ENCODE results near the gene ATP9B. TPM values are rescaled to one million over a fixed set of nuclear protein-coding genes. Genes with fewer than 3 reads are reported as not detected.
"Not testable (repeated sequence)": the region's sequence is repeated elsewhere in the genome, so short reads cannot be mapped to it uniquely, and the experiment has no call there.

ATP9B gene
- total RNA-seq, 6 experiments from 2014 or later = 13.6 to 25.7 (median 14.5) TPM

DNA sequence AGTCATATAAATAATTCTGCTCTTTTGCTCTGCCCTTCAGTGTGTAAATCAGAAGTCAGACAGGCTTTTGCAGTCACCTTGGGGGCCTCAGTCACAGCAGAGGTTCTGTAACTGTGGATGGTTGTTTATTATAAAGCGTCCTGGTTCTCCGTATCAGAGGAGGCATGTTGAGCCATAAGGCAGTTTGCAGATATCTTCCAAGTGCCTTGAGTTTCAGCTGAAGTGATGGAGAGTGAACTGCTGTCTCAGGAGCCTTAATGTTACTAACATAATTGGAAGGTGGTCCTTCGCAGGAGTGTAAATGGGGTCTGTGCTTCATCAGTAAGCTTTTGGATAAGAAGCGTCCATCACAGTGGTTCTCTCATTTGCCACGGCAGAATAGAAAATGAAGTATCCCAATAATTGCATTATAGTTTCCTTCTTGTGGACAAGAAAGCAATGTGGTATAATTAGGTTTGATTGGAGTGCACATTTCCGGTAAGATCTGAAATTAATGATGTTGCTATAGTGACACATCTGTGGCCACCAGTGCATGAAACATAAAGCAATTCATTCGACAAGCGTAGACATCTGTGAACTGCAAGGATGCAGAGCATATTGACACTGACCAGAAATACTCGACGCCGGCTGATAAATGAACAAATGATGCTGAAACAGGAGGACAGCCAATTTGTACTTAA, 214.1 kb downstream of the ATP9B start:
- no peak for DNase-seq
- ATAC-seq = no peak
- TF ChIP-seq POLR2A (IDR thresholded peaks at IDR 0.05) = no peak
- TF ChIP-seq, protein P1, sequence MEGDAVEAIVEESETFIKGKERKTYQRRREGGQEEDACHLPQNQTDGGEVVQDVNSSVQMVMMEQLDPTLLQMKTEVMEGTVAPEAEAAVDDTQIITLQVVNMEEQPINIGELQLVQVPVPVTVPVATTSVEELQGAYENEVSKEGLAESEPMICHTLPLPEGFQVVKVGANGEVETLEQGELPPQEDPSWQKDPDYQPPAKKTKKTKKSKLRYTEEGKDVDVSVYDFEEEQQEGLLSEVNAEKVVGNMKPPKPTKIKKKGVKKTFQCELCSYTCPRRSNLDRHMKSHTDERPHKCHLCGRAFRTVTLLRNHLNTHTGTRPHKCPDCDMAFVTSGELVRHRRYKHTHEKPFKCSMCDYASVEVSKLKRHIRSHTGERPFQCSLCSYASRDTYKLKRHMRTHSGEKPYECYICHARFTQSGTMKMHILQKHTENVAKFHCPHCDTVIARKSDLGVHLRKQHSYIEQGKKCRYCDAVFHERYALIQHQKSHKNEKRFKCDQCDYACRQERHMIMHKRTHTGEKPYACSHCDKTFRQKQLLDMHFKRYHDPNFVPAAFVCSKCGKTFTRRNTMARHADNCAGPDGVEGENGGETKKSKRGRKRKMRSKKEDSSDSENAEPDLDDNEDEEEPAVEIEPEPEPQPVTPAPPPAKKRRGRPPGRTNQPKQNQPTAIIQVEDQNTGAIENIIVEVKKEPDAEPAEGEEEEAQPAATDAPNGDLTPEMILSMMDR (IDR thresholded peaks at IDR 0.05) = no peak
- no peak overlapping the region for H3K27ac ChIP-seq
- H3K4me1 ChIP-seq = no peaks in the 10 kb centered on the region
- H3K4me3 ChIP-seq = no peak overlapping the region
- H3K27me3 ChIP-seq = no peaks in the 10 kb centered on the region
- H3K36me3 ChIP-seq = no peaks in the 10 kb centered on the region
- no peaks in the 10 kb centered on the region for H3K9me3 ChIP-seq
- 88% methylated on average over 10 of the region's 11 CpGs for WGBS (ENCODE audit: insufficient coverage, low coverage, low lambda C conversion rate, missing lambda C conversion rate)
- intact Hi-C loops (cut with DNase I) = no loop called here

DNA sequence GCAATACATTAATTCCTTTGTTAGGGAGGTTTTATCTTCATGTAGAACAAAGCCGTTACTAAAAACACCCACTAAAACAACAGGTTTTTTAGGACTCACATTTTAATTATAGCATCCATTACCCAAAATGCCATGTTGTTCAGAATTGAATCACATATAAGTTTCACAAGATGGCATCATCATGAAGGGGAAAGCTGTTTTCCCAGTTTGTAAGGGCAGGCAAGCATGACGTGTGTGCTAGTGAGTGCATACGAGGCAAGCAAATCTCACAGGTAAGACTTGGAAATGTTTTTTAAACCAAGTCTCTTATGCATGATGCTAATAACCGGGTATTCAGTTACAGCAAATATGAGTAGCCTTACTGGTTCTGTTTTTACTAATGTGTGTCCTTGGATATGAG, 214.7 kb downstream of the ATP9B start:
- Histone ChIP-seq H3K36me3 (no peaks in the 10 kb centered on the region), H3K9me3 (no peaks in the 10 kb centered on the region), H3K4me3 (no peak overlapping the region), H3K4me1 (no peaks in the 10 kb centered on the region), H3K27ac (no peak overlapping the region), H3K27me3 (no peaks in the 10 kb centered on the region)
- ATAC-seq (no peak), DNase-seq (no peak)
- intact Hi-C loops (cut with DNase I) = no loop called here
- 96% methylated on average over 4 of the region's 4 CpGs for WGBS (ENCODE audit: insufficient coverage, low coverage, low lambda C conversion rate, missing lambda C conversion rate)
- TF ChIP-seq POLR2A (IDR thresholded peaks at IDR 0.05) = no peak
- TF ChIP-seq, protein P1 (IDR thresholded peaks at IDR 0.05) = no peak

DNA sequence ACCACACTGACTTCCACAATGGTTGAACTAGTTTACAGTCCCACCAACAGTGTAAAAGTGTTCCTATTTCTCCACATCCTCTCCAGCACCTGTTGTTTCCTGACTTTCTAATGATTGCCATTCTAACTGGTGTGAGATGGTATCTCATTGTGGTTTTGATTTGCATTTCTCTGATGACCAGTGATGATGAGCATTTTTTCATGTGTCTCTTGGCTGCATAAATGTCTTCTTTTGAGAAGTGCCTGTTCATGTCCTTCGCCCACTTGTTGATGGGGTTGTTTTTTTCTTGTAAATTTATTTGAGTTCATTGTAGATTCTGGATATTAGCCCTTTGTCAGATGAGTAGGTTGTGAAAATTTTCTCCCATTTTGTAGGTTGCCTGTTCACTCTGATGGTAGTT, 216.0 kb downstream of the ATP9B start:
- ATAC-seq; H3K27ac ChIP-seq; H3K9me3 ChIP-seq; H3K27me3 ChIP-seq; DNase-seq; H3K4me1 ChIP-seq; intact Hi-C loops (cut with DNase I); H3K36me3 ChIP-seq; H3K4me3 ChIP-seq: not testable (repeated sequence)
- 86% methylated on average over 1 of the region's 1 CpG for WGBS (ENCODE audit: insufficient coverage, low coverage, low lambda C conversion rate, missing lambda C conversion rate)

DNA sequence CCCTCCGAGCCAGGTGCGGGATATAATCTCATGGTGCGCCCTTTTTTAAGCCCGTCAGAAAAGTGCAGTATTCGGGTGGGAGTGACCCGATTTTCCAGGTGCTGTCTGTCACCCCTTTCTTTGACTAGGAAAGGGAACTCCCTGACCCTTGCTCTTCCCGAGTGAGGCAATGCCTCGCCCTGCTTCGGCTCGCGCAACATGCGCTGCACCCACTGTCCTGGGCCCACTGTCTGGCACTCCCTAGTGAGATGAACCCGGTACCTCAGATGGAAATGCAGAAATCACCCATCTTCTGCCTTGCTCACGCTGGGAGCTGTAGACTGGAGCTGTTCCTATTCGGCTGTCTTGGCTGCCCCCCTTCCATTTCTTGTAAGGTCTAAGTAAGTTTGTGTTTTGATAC, 221.2 kb downstream of the ATP9B start:
- H3K4me1 ChIP-seq; H3K27ac ChIP-seq; H3K27me3 ChIP-seq; H3K9me3 ChIP-seq; H3K4me3 ChIP-seq; DNase-seq; ATAC-seq; H3K36me3 ChIP-seq; intact Hi-C loops (cut with DNase I): not testable (repeated sequence)
- WGBS (ENCODE audit: insufficient coverage, low coverage, low lambda C conversion rate, missing lambda C conversion rate) = 97% methylated on average over 5 of the region's 15 CpGs

DNA sequence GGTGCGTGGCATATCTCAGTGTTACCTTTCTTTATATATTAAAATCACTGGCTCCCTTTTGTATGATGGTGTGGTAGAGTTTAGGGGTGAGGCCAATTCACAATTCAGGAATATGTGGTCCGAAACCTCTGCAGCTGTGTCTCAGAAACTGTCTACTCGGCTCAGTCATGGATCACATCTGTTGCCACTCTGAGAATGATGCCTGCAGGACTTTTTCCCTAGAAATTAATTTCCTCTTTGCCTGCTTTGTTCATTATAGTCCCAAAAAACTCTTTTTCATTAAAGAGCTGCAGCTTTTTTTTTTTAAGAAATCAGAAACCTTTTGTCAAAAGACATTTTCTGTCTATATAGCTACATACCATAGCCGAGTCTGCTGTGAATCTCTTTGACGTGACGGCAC, 221.7 kb downstream of the ATP9B start:
- intact Hi-C loops (cut with DNase I) = no loop called here
- WGBS (ENCODE audit: insufficient coverage, low coverage, low lambda C conversion rate, missing lambda C conversion rate) = 96% methylated on average over 6 of the region's 6 CpGs

More for the DNA sequence above, 221.7 kb downstream of the ATP9B start:
- H3K4me1 ChIP-seq = no peaks in the 10 kb centered on the region
- no peak overlapping the region for H3K27ac ChIP-seq
- ATAC-seq (no peak), DNase-seq (no peak)
- H3K27me3 ChIP-seq = no peaks in the 10 kb centered on the region
- TF ChIP-seq POLR2A (IDR thresholded peaks at IDR 0.05) = no peak
- TF ChIP-seq, protein P1 (IDR thresholded peaks at IDR 0.05) = no peak
- H3K4me3 ChIP-seq = no peak overlapping the region
- H3K9me3 ChIP-seq = no peaks in the 10 kb centered on the region
- H3K36me3 ChIP-seq = peaks cover 0 to 6% (median 0%) of the 10 kb centered on the region in 4 donors

Data from right lobe of liver (tissue), 6 donors.